Raji (cell line): ENCODE results near the gene DEF6.

Experiments used
- POLR2A ChIP-seq: IDR thresholded peaks from 2 replicates; pipeline ENCODE4 v1.6.1; 2011; ENCODE audit warnings: low read depth, low read length, control low read depth; ENCODE audit not compliant: insufficient read depth

Gene DEF6

GRCh38 chr6:35370124-35370741, 72.6 kb downstream of the DEF6 start:
- TF ChIP-seq POLR2A: no peak

- no peak for TF ChIP-seq POLR2A
Measured at GRCh38 chr6:35370785-35371493, 73.3 kb downstream of the DEF6 start.
